ENCODE data around the gene EED. TPM values are rescaled to one million over a fixed set of nuclear protein-coding genes. Genes with fewer than 3 reads are reported as not detected.
"Not testable (repeated sequence)": the region's sequence is repeated elsewhere in the genome, so short reads cannot be mapped to it uniquely, and the experiment has no call there.

EED gene
- total RNA-seq, 1 donor from 2014 or later, result 62.7 TPM

DNA sequence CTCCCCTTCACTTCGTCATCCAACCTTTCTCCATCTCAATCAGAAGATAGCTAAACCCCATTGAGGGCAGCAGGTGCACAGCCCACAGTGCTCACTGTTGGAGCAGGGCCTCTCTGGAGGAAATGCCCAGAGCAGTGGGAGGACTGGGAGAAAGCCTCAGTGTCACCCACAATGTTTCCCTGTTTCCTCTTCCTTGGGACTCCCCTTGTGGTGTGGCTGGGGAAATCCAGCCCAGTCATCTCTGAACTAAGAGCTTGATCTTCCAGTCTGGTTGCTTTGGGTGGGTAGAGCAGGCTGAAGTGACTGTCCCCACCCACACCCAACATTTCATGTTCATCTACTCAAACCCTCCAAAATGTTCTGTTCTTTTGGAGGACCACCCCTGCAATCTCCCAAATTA lies 29.8 kb upstream of the EED start:
- intact Hi-C loops (cut with micrococcal nuclease), result loop anchor here (5.0 to 10.0 kb wide), 2 partner anchors 242 to 620 kb away; no protein-coding TSS in a partner anchor

DNA sequence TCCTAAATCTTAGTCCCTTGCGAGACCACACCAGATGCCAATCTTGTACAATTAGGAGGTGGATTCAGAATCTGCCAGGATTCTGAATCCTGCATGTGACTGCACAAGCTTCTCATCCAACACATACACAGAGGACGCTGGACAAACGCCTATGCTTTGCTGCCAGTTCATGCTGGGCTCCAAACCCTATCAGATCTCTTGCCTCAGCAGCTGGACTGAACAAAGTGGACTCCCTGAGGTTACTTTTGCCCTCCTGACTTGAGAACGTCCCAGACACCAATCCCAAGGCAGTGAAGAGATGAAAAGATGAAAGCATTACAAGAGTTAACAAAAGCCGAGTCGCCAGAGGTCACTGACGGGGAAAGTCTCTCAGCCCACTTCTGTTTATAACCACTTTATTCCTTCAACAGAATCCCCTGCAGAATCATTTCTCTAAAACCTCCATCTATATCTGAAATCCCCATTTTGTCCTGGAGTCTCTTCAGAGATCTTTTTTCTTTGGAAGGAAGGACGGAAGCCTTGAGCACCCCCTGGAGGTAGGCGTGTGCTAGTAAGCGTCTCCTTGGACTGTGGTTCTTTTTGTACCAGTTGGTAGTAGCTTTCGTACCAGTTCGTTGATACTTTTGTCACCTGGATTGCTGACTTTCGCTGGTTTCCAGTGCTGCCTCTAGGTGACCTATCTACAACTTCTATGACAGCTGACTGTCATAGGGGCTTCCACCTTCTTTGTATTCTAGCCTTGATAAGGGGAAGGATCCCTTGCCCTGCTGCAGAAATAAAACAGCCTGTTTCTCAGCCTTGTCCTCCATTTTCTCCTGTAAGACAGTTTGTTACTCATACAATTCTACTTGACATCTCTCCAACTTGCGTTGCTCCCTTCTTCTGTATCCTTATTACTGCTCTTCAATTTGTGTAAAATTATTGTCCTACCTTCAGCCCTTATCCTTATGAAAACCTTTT lies 26.1 kb upstream of the EED start:
- intact Hi-C loops (cut with micrococcal nuclease), result loop anchor here (1.0 to 10.0 kb wide), 7 partner anchors 16 to 624 kb away; partner anchors contain the start of genes CCDC83 and EED

DNA sequence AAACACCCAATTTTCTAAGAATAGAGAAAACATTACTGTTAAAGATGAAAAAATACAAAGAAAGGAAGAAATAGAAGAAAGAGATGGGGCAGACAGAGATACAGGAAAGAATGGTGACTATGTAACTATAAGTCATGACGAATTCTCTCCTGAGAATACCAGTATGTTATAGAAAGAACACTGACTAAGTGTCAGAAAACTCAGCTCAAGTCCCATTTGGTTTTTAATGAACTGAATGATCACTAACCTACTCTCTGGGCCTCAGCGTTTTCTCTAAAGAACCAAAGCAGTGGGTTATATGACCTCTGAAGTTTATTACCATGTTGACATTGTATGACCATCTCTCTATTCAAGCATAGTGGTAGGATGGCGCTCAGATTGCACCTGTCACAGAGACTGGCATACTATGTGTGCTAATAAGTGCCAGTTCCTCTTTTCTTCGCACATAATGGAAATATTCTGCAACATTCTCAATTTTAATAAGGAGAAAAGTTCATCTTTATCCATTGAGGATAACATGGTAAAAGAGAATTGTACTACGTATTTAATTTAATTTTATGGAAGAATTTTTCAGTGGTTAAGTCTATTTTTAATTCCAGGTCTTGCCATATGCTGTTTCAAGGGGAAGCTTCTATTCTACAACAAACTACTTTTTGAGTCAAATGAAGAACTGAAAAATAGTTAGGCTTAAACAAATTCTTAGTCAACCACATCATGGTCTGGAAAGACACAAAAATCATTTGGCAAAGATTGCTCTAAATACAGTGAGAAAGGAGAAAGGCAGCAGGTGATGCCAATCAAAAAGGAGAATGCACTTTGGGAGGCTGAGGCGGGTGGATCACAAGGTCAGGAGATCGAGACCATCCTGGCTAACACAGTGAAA lies 25.0 kb upstream of the EED start:
- intact Hi-C loops (cut with micrococcal nuclease), result loop anchor here (2.0 to 10.0 kb wide), 5 partner anchors 17 to 625 kb away; partner anchors contain the start of genes CCDC83 and EED

DNA sequence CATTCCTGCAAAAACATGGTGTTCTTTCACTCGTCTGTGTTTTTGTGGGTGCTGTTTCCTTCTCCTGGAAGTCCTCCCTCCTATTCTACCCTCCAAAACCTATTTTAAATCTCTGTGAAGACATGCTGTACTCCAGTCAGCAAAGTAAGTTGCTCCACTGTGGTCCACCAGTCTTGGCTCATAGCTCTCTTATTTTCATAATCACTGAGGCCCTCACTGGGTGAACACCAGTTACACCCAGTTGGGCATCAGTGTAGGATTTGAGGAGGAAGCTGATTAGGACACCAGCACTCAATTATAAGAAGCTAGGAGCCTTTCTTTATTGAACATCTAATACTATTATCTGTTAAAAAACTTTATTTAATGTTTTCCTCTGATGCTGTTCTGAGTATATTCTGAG lies 23.9 kb upstream of the EED start:
- intact Hi-C loops (cut with micrococcal nuclease), result no loop called here

DNA sequence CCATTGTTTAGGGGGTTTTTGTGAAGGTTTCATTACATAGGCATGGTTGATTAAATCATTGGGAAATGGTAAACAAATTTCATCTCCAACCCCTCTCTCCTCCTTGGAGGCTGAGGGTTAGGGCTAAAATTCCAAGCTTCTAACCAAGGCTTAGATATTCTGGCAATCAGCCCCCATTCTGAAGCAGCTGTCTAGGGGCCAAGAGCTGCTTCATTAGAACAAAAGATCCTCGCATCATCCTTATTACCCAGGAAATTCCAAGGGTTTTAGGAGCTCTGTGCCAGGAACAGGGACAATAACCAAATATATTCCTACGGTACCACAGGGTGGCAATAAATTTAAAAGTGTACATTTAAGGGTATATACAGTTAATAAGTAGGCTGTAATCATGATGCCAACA lies 22.5 kb upstream of the EED start:
- intact Hi-C loops (cut with micrococcal nuclease), result no loop called here

DNA sequence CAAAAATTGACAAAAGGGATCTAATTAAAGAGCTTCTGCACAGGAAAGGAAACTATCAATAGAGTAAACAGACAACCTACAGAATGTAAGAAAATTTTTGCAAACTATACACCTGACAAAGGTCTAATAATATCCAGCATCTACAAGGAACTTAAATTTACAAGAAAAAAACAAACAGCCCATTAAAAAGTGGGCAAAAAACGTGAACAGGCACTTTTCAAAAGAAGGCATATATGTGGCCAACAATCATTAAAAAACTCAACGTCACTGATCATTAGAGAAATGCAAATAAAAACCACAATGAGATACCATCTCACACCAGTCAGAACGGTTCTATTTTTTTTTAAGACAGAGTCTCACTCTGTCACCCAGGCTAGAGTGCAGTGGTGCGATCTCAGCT lies 20.0 kb upstream of the EED start:
- intact Hi-C loops (cut with micrococcal nuclease), result not testable (repeated sequence)

DNA sequence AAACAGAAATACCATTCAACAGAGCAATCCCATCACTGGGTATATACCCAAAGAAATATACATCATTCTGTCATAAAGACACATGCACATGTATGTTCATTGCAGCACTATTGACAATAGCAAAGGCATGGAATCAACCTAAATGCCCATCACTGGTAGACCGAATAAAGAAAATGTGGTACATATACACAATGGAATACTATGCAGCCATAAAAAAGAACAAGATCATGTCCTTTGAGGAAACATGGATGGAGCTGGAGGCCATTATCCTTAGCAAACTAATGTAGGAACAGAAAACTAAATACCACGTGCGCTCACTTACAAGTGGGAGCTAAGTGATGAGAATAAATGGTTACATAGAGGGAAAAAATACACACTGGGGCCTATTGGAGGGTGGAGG lies 19.2 kb upstream of the EED start:
- intact Hi-C loops (cut with micrococcal nuclease), result not testable (repeated sequence)

DNA sequence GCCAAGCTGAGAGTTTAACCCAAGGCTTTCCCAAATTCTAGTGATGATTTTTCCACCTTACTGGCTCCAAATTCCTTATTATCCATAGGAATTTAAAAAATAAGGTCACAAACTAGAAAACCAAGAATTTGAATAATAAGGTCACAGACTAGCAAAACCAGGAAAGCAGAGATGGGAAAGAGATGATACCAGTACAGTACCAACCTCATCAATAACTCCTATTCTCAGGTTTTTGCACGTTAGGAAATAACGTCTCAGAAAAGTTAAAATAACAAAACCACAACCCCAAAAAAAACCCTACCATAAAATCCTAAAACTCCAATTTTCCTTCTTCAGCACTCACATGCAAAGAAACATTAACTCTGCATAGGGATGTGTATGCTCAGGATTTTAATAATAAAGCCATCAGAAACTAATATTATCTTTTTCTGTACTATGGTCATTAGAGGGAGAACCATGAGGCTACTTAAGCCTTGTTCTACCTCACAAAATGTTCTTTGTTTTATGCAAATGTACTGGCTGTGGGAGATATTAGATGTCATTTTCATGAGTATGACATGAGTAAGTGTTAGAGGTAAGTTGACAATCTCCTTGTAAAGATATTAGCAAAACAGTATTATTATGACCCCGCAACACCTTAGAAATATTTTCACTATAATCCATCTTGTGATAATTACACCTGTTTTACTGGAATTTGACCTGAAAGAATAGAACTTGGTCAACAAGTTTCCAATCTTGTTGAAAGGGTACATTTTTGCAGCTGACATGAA lies 16.1 kb upstream of the EED start:
- intact Hi-C loops (cut with micrococcal nuclease), result no loop called here

DNA sequence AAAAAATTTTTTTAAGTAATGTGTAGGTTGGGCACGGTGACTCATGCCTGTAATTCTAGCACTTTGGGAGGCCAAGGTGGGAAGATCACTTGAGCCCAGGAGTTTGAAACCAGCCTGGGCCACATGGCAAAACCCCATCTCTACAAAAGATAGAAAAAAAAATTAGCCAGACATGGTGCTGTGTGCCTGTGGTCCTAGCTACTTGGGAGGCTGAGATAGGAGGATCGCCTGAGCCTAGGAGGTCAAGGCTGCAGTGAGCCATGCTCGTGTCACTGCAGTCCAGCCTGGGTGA lies 15.6 kb upstream of the EED start:
- intact Hi-C loops (cut with micrococcal nuclease), result not testable (repeated sequence)

DNA sequence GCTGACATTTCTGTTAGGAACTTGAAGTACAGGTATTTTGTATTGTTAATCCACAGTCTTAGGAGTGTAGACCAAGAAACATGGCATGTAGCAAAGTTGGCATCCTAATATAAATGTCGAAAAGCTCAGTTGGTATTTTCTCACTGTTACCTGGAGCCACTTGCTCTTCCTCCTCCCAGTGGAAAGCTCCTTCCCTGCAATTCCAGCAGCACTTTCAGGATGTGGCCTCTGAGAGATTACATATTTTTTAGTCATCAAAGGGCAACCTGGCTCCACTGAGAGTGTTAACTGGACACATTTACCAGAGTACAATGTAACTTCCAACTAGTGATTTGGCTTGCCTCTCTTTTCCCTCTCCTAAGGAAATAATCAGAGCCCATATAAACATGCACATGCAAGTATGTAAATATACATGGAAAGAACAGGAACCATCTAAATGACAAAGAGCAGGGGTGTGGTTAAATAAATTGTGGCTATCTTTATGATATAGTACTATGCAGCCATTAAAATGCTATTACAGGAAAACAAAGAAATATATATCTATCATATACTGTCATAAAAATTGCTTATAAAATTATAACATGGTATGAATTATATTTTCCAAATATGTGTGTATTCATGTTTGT lies 14.3 kb upstream of the EED start:
- intact Hi-C loops (cut with micrococcal nuclease), result no loop called here

DNA sequence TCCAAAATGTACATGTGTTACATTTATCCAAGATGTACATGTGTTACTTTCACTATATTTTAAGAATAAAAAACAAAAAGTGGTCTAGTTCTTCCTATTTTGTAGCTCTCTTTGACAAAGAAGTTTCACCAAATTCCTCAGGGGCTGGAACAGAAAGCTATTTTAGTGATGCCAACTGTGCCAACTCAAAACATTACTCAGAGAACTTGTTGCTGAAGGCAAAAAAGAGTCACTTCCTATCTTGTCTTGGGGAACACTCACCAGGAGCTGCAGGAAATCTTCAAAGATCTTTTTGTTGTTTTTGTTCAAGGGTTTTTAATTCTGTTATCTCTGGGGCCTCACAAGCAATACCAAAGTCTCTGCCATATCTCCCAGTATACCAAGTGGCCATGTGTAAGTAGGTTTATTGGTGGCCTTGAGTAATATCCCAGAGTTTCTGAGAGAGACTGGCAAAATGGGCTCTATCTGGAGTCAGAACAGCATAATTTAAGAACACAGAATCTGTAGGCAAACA lies 13.6 kb upstream of the EED start:
- intact Hi-C loops (cut with micrococcal nuclease), result no loop called here

DNA sequence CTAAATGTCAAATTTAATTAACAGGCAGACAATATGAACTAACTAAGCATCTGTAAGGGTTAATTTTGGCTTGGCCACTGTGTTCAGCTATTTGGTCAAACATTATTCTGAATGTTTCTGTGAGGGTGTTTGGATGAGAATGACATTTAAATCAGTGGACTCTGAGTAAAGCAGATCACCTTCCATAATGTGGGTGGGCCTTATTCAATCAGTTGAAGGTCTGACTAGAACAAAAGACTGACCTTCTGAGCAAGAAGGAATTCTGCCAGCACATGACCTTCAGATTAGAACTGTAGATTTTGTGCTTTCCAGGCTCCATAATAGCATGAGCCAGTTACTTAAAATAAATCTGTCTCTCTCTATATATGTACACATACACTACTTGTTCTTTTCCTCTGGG lies 12.0 kb upstream of the EED start:
- intact Hi-C loops (cut with micrococcal nuclease), result no loop called here

DNA sequence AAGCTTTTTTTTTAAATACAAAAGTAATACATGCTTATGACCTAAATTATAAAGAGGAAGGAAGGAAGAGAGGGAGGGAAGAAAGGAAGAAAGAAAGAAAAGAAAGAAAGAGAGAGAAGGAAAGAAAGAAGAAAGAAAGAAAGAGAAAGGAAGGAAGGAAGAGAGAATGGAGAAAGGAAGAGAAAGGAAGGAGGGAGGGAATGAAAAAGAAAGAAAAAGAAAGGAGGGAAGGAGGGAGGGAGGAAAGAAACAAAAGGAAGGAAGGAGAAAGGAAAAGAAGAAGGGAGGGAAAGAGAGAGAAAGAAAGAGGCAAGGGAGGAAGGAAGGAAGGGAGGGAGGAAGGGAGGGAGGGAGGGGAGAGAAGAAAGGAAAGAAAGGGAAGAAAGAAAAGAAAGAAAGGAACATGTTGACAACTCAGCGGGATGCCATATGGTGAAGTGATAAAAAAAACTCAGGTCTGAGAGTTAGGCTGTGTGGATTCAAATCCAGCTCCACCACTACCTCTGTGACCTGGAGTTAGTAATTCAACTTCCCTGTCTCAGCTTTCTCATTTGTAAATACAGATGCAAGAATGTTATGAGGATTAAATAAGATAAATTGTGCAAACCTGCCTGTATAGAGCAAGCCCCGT lies 9.6 kb upstream of the EED start:
- intact Hi-C loops (cut with micrococcal nuclease), result no loop called here

DNA sequence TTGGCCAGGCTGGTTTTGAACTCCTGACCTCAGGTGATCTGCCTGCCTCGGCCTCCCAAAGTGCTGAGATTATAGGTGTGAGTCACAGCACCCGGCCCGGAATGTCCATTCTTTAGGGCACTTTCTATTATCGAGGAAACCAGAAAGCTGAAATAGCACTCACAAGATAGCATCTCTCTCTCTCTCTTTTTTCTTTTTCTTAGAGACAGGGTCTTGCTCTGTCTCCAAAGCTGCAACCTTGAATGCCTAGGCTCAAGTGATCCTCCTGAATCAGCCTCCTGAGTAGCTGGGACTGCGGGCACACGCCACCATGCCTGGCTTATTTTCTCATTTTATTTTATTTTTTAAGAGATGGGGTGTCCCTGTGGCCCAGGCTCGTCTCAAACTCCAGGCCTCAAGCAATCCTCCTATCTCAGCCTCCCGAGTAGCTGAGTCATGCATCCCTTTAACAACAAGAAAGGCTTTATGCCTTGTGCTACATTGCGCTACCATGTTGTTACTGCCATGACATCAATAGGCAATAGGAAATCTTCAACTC lies 7.2 kb upstream of the EED start:
- intact Hi-C loops (cut with micrococcal nuclease), result no loop called here

DNA sequence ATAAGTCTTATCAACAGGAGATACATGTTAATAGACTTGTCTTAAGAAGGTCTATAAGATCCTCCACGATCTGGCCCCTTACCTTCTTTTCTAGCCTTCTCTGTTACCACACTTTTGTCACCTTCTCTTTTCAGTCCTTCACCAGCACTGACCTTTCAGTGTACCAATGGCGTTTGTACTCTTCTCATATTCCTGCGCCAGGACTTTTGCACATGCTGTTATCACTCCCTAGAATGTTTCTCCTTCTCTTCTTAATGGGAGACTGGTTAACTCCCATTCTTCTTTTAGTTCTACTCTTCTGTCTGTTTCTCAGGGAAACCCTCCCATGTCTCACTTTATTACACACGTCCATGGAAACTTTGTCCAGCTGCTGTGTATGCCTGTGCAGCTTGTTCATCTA lies 4.4 kb upstream of the EED start:
- intact Hi-C loops (cut with micrococcal nuclease), result no loop called here

DNA sequence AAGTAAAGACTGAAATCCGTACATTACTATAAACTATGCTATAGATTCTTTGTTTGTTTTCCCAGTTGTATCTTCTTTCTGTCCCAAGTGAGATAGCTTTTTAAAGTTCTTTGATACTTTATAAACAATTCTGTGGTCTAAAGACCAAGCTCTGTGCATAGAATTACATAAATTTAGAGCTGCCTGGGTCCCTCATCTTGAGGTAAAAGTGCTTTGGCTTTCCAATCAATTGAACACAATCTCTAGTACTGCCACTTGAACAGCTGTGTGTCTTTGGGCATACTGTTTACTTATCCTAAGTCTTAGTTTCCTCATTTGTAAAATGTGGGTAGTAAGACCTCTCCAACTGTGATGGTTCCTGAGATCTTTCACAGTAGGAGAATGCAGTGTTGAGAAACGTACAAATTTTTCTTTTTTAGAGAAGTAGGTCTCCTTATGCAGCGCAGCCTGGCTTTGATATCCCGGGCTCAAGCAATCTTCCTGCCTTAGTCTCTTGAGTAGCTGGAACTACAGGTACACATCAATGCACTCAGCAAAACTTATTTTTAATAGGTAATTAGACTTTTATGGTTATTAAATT lies 2.5 kb upstream of the EED start:
- intact Hi-C loops (cut with micrococcal nuclease), result no loop called here

DNA sequence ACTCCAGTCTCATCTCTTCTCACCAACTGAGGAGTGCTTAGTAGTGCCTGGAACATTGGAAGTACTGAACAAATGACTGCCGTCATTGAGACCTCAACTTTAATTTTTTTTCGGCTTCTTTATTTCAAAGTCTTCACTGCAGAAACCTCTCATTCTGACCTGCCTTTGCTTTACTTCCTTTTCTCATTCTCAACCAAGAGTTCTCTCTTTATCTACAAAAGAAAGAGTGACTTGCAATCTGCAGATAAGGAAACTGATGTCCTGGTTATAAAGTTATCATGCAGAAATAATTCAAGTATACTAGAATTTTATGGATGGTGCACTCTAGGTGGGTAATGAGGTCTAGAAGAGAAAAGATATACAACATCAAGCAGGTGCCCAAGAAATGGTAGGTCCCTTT lies 1.2 kb upstream of the EED start:
- intact Hi-C loops (cut with micrococcal nuclease), result no loop called here

DNA sequence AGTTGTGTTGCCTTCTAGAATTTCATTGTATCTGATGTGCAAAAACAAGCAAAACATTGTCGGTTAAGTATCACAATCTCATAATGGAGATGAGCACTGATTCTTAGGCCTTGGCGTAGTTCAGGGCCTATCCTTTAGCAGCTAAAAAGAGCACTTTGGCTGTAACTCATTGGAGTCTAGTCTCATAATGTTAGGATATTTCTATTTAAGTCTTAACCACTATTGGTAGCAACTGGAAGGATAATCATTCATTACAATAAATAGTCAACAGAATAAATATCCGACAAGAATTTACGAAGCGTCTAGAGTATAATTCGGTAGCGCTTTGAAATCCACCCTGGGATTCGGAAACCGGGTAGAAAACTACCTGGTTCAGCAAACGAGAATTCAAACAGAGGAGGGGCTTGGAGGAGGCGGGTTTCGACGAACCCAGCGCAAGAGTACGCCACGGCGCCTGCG lies 461 bp upstream of the EED start:
- intact Hi-C loops (cut with micrococcal nuclease), result loop anchor here (1.0 to 2.0 kb wide), 4 partner anchors 25 to 389 kb away; partner anchors contain the start of gene CCDC83

Data from T-helper 2 cell treated with Interferon-gamma antibody and Interleukin-4, amounts not matched to agents 100 ng/mL and 5 ng/mL, for 36 hours (primary cell).